NCI-H2227 (cell line): ENCODE data around the gene PSMD4.
A peak's percentile ranks its signal among the peaks of the same experiment; 100 is the strongest.
"Not testable (repeated sequence)": the region's sequence is repeated elsewhere in the genome, so short reads cannot be mapped to it uniquely, and the experiment has no call there.

Experiments
- DNase-seq: peaks from one replicate; lab custom pipeline; 2025; ENCODE audit not compliant: unreplicated experiment; lab: John Stamatoyannopoulos, UW

The PSMD4 gene

GRCh38 chr1:151254217-151255213 is at the start of gene PSMD4:
Gene PSMD4 (plus strand): TSS chr1:151254734. CDS start chr1:151254783, 49 bp downstream.
- peak; percentile 98 for DNase-seq

- DNase-seq = not testable (repeated sequence)
These were observed 49.1 kb upstream of the PSMD4 start for GRCh38 chr1:151205381-151205965.

- peak; percentile 18 for DNase-seq
These were observed 43.7 kb upstream of the PSMD4 start for GRCh38 chr1:151210830-151211229.

GRCh38 chr1:151211972-151212705 is 42.4 kb upstream of the PSMD4 start:
- no peak for DNase-seq

GRCh38 chr1:151213560-151213959 is 41.0 kb upstream of the PSMD4 start:
- no peak for DNase-seq

- DNase-seq = no peak
These were observed 32.9 kb upstream of the PSMD4 start for GRCh38 chr1:151221616-151222015.

GRCh38 chr1:151222130-151222529 is 32.4 kb upstream of the PSMD4 start:
- no peak for DNase-seq

- DNase-seq = no peak
These were observed 19.3 kb upstream of the PSMD4 start for GRCh38 chr1:151235235-151235634.

GRCh38 chr1:151237678-151238466 is 16.7 kb upstream of the PSMD4 start:
- no peak for DNase-seq

GRCh38 chr1:151238467-151238739 is 16.1 kb upstream of the PSMD4 start:
- no peak for DNase-seq

- DNase-seq = no peak
These were observed 12.1 kb upstream of the PSMD4 start for GRCh38 chr1:151242442-151242841.

- DNase-seq = no peak
These were observed 10.8 kb upstream of the PSMD4 start for GRCh38 chr1:151243683-151244216.

GRCh38 chr1:151246786-151247185 is 7.7 kb upstream of the PSMD4 start:
- DNase-seq = no peak

GRCh38 chr1:151251656-151252470 is 2.7 kb upstream of the PSMD4 start:
- DNase-seq = peak; percentile 78

- DNase-seq = no peak
These were observed 847 bp downstream of the PSMD4 start for GRCh38 chr1:151255381-151255780.

- DNase-seq = no peak
These were observed 4.8 kb downstream of the PSMD4 start for GRCh38 chr1:151259351-151259750.

- no peak for DNase-seq
These were observed 11.1 kb downstream of the PSMD4 start for GRCh38 chr1:151265446-151266236.

GRCh38 chr1:151266315-151266714 is 11.8 kb downstream of the PSMD4 start:
- DNase-seq = no peak

GRCh38 chr1:151266821-151267220 is 12.3 kb downstream of the PSMD4 start:
- DNase-seq = no peak
